OCI-LY3 (cell line): ENCODE results near the gene ST8SIA1.

ENCODE experiments used
- CTCF ChIP-seq: fragments of 200-600, 300-600 bp; sonication (generic); IDR thresholded peaks from 2 replicates; pipeline ENCODE4 v1.5.1; 2014; ENCODE audit warnings: antibody characterized with exemption, low read length, low read depth
- EZH2phosphoT487 ChIP-seq: fragments of 200-600 bp; shearing (Covaris generic); IDR thresholded peaks from 2 replicates; pipeline ENCODE4 v1.6.1; 2018; ENCODE audit warnings: antibody characterized with exemption, mixed run types, low read depth

DNA sequence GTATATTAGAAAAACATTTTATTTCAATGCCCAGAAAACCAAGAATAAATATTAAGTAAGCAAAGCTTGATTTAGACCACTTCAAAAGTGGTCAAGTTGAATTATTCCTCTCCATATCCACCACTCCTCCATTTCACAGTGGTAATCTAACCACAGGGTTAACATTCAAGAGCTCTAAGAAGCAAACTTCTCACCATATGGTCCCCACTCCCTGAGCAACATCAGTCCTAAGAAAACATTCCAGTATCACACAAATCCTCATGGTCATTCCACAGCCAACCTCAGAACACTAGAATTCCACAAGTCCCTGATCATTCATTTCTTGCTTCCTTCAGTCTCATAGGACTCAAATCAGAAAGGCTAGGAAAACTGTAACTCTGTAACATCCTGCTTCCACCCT lies 47.9 kb downstream of the ST8SIA1 start:
- TF ChIP-seq CTCF: no peak
- no peak for TF ChIP-seq EZH2phosphoT487
